HEK293T (cell line): ENCODE data around the gene PCDHGB7.

ENCODE experiments used
- BHLHE40 ChIP-seq: fragments of 450-650 bp; IDR thresholded peaks from 2 replicates; pipeline ENCODE4 v1.6.1; 2016; ENCODE audit warnings: mild to moderate bottlenecking, moderate library complexity, borderline replicate concordance
- FOXK2 ChIP-seq: fragments of 450-650 bp; IDR thresholded peaks from 2 replicates; pipeline ENCODE4 v1.6.1; 2016; ENCODE audit warnings: mild to moderate bottlenecking
- HDGF ChIP-seq: fragments of 450-650 bp; IDR thresholded peaks from 2 replicates; pipeline ENCODE4 v1.6.1; 2017; ENCODE audit warnings: antibody characterized with exemption, borderline replicate concordance
- L3MBTL2 ChIP-seq: fragments of 450-650 bp; conservative IDR thresholded peaks from 2 replicates; pipeline ENCODE4 v1.6.1; 2016; ENCODE audit warnings: mild to moderate bottlenecking
- NFRKB ChIP-seq: fragments of 450-650 bp; IDR thresholded peaks from 2 replicates; pipeline ENCODE4 v1.6.1; 2016; ENCODE audit warnings: mild to moderate bottlenecking, moderate library complexity
- SP1 ChIP-seq: fragments of 450-650 bp; IDR thresholded peaks from 2 replicates; pipeline ENCODE4 v1.6.1; 2017
- ZNF384 ChIP-seq: fragments of 450-650 bp; IDR thresholded peaks from 2 replicates; pipeline ENCODE4 v1.6.1; 2016

- no peak for TF ChIP-seq FOXK2
- TF ChIP-seq ZNF384: no peak
- TF ChIP-seq HDGF: no peak
- no peak for TF ChIP-seq SP1
- no peak for TF ChIP-seq L3MBTL2
- no peak for TF ChIP-seq NFRKB
- no peak for TF ChIP-seq BHLHE40
Observed at GRCh38 chr5:141431286-141431685, 13.8 kb downstream of the PCDHGB7 start.
